ENCODE measurements around the gene ECT2L. TPM values are rescaled to one million over a fixed set of nuclear protein-coding genes. Genes with fewer than 3 reads are reported as not detected.

The ECT2L gene
- total RNA-seq, 1 donor from 2014 or later: not detected

GRCh38 chr6:138848461-138848860 lies 52.6 kb downstream of the ECT2L start:
- Histone ChIP-seq H4K20me1 (ENCODE audit: insufficient read depth, low read length) (no peaks in the 10 kb centered on the region), H3K79me2 (ENCODE audit: insufficient read depth, low read length) (no peaks in the 10 kb centered on the region), H3K36me3 (ENCODE audit: insufficient read depth, low read length) (no peaks in the 10 kb centered on the region), H3K4me2 (ENCODE audit: low read length) (no peak overlapping the region), H3K4me1 (ENCODE audit: insufficient read depth, low read length) (no peaks in the 10 kb centered on the region), H2AFZ (ENCODE audit: low read depth, low read length) (no peak overlapping the region), H3K4me3 (ENCODE audit: insufficient read depth, low read depth, low read length) (no peak overlapping the region), H3K27ac (ENCODE audit: low read depth, low read length) (no peak overlapping the region), H3K27me3 (ENCODE audit: insufficient read depth, low read length) (peaks cover under 1% of the 10 kb centered on the region), H3K9me3 (ENCODE audit: insufficient read depth, low read depth, low read length) (no peaks in the 10 kb centered on the region), H3K9ac (ENCODE audit: low read length) (no peak overlapping the region)
- Mint-ChIP-seq H3K4me3 (ENCODE audit: unreplicated experiment) (no peak overlapping the region), H3K36me3 (ENCODE audit: low read depth, unreplicated experiment) (no peaks in the 10 kb centered on the region), H3K9me3 (ENCODE audit: unreplicated experiment) (no peaks in the 10 kb centered on the region), H3K4me1 (ENCODE audit: low read depth, unreplicated experiment) (no peaks in the 10 kb centered on the region), H3K27ac (ENCODE audit: unreplicated experiment) (no peak overlapping the region), H3K27me3 (ENCODE audit: low read depth, unreplicated experiment) (no peaks in the 10 kb centered on the region)
- TF ChIP-seq EZH2 (IDR thresholded peaks at IDR 0.05; ENCODE audit: insufficient read depth, low read length) (no peak), CTCF (IDR thresholded peaks at IDR 0.05; ENCODE audit: insufficient read depth, low read depth, low read length) (no peak)
- no peak for DNase-seq (ENCODE audit: low read depth)
- FAIRE-seq: no peak

GRCh38 chr6:138849791-138850190 lies 53.9 kb downstream of the ECT2L start:
- Mint-ChIP-seq H3K27ac (ENCODE audit: unreplicated experiment) (no peak overlapping the region), H3K9me3 (ENCODE audit: unreplicated experiment) (no peaks in the 10 kb centered on the region), H3K4me3 (ENCODE audit: unreplicated experiment) (no peak overlapping the region), H3K36me3 (ENCODE audit: low read depth, unreplicated experiment) (no peaks in the 10 kb centered on the region), H3K27me3 (ENCODE audit: low read depth, unreplicated experiment) (no peaks in the 10 kb centered on the region), H3K4me1 (ENCODE audit: low read depth, unreplicated experiment) (no peaks in the 10 kb centered on the region)
- no peak for FAIRE-seq
- Histone ChIP-seq H3K4me2 (ENCODE audit: low read length) (no peak overlapping the region), H2AFZ (ENCODE audit: low read depth, low read length) (no peak overlapping the region), H3K4me1 (ENCODE audit: insufficient read depth, low read length) (no peaks in the 10 kb centered on the region), H3K27ac (ENCODE audit: low read depth, low read length) (no peak overlapping the region), H3K4me3 (ENCODE audit: insufficient read depth, low read depth, low read length) (no peak overlapping the region), H3K36me3 (ENCODE audit: insufficient read depth, low read length) (no peaks in the 10 kb centered on the region), H3K9me3 (ENCODE audit: insufficient read depth, low read depth, low read length) (no peaks in the 10 kb centered on the region), H3K79me2 (ENCODE audit: insufficient read depth, low read length) (no peaks in the 10 kb centered on the region), H3K9ac (ENCODE audit: low read length) (no peak overlapping the region), H4K20me1 (ENCODE audit: insufficient read depth, low read length) (no peaks in the 10 kb centered on the region), H3K27me3 (ENCODE audit: insufficient read depth, low read length) (peaks cover 3% of the 10 kb centered on the region)
- no peak for DNase-seq (ENCODE audit: low read depth)
- TF ChIP-seq CTCF (IDR thresholded peaks at IDR 0.05; ENCODE audit: insufficient read depth, low read depth, low read length) (no peak), EZH2 (IDR thresholded peaks at IDR 0.05; ENCODE audit: insufficient read depth, low read length) (no peak)

GRCh38 chr6:138856654-138857053 lies 60.8 kb downstream of the ECT2L start:
- H3K36me3 ChIP-seq (ENCODE audit: insufficient read depth, low read length): no peaks in the 10 kb centered on the region
- H3K9ac ChIP-seq (ENCODE audit: low read length): no peak overlapping the region
- Mint-ChIP-seq H3K4me1 (ENCODE audit: low read depth, unreplicated experiment) (no peaks in the 10 kb centered on the region), H3K4me3 (ENCODE audit: unreplicated experiment) (no peak overlapping the region), H3K36me3 (ENCODE audit: low read depth, unreplicated experiment) (no peaks in the 10 kb centered on the region), H3K27me3 (ENCODE audit: low read depth, unreplicated experiment) (peaks cover 7% of the 10 kb centered on the region), H3K9me3 (ENCODE audit: unreplicated experiment) (peaks cover 17% of the 10 kb centered on the region), H3K27ac (ENCODE audit: unreplicated experiment) (no peak overlapping the region)
- peaks cover 3% of the 10 kb centered on the region for H3K27me3 ChIP-seq (ENCODE audit: insufficient read depth, low read length)
- TF ChIP-seq EZH2 (IDR thresholded peaks at IDR 0.05; ENCODE audit: insufficient read depth, low read length) (no peak), CTCF (IDR thresholded peaks at IDR 0.05; ENCODE audit: insufficient read depth, low read depth, low read length) (no peak)
- DNase-seq (ENCODE audit: low read depth) (no peak), FAIRE-seq (no peak)
- no peaks in the 10 kb centered on the region for H3K4me1 ChIP-seq (ENCODE audit: insufficient read depth, low read length)
- no peaks in the 10 kb centered on the region for H4K20me1 ChIP-seq (ENCODE audit: insufficient read depth, low read length)
- no peak overlapping the region for H3K4me2 ChIP-seq (ENCODE audit: low read length)
- H3K27ac ChIP-seq (ENCODE audit: low read depth, low read length): no peak overlapping the region
- H3K4me3 ChIP-seq (ENCODE audit: insufficient read depth, low read depth, low read length): no peak overlapping the region
- no peak overlapping the region for H2AFZ ChIP-seq (ENCODE audit: low read depth, low read length)
- no peaks in the 10 kb centered on the region for H3K79me2 ChIP-seq (ENCODE audit: insufficient read depth, low read length)
- H3K9me3 ChIP-seq (ENCODE audit: insufficient read depth, low read depth, low read length): no peaks in the 10 kb centered on the region
